Trophoblast cell (in vitro differentiated cells and primary cell): ENCODE measurements around the gene FBXO9.
A peak's percentile ranks its signal among the peaks of the same experiment; 100 is the strongest.

Source experiments
- DNase-seq, 2 donors: peaks; one replicate each; pipeline ENCODE4 v3.0.0-alpha.2; 2016
- H2AFZ ChIP-seq: 2 replicates; pipeline ENCODE4 v1.6.1; 2013; ENCODE audit warnings: low read length, moderate library complexity, mild to moderate bottlenecking; ENCODE audit not compliant: insufficient read depth, poor library complexity
- H2AK5ac ChIP-seq: 2 replicates; pipeline ENCODE4 v1.6.1; 2013; ENCODE audit warnings: mild to moderate bottlenecking, low read length
- H2BK120ac ChIP-seq: 2 replicates; pipeline ENCODE4 v1.6.1; 2013; ENCODE audit warnings: low read length, mild to moderate bottlenecking, moderate library complexity; ENCODE audit not compliant: insufficient read depth, poor library complexity
- H2BK12ac ChIP-seq: 2 replicates; pipeline ENCODE4 v1.6.1; 2013; ENCODE audit warnings: mild to moderate bottlenecking, low read length, moderate library complexity
- H2BK5ac ChIP-seq: 2 replicates; pipeline ENCODE4 v1.6.1; 2013; ENCODE audit warnings: low read length, low read depth, moderate library complexity, mild to moderate bottlenecking; ENCODE audit not compliant: poor library complexity
- H3K14ac ChIP-seq: 2 replicates; pipeline ENCODE4 v1.6.1; 2013; ENCODE audit warnings: mild to moderate bottlenecking, low read length
- H3K18ac ChIP-seq: 2 replicates; pipeline ENCODE4 v1.6.1; 2013; ENCODE audit warnings: mild to moderate bottlenecking, low read length
- H3K23ac ChIP-seq: 2 replicates; pipeline ENCODE4 v1.6.1; 2013; ENCODE audit warnings: low read length
- H3K27ac ChIP-seq: 2 replicates; pipeline ENCODE4 v1.5.1; 2013; ENCODE audit warnings: low read depth, mild to moderate bottlenecking, inconsistent platforms, low read length, moderate library complexity
- H3K27me3 ChIP-seq: 2 replicates; pipeline ENCODE4 v1.6.1; 2013; ENCODE audit warnings: inconsistent platforms, mild to moderate bottlenecking, low read length, moderate library complexity; ENCODE audit not compliant: insufficient read depth
- H3K36me3 ChIP-seq, 2 experiments: 1 replicate in 1 of 2; 2 replicates in 1 of 2; pipeline ENCODE4 v1.6.1; 2013; ENCODE audit warnings: low read length in 2 of 2, mild to moderate bottlenecking in 2 of 2, moderate library complexity in 1 of 2; ENCODE audit not compliant: insufficient read depth in 2 of 2, control insufficient read depth in 1 of 2
- H3K4ac ChIP-seq: 2 replicates; pipeline ENCODE4 v1.6.1; 2013; ENCODE audit warnings: low read depth, mild to moderate bottlenecking, low read length, moderate library complexity
- H3K4me1 ChIP-seq, 2 experiments: 1 replicate in 1 of 2; 2 replicates in 1 of 2; pipeline ENCODE4 v1.6.1; 2013; ENCODE audit warnings: low read length in 2 of 2, mild to moderate bottlenecking in 2 of 2, moderate library complexity in 1 of 2; ENCODE audit not compliant: insufficient read depth in 2 of 2, control insufficient read depth in 1 of 2
- H3K4me2 ChIP-seq: 2 replicates; pipeline ENCODE4 v1.6.1; 2013; ENCODE audit warnings: inconsistent platforms, mild to moderate bottlenecking, low read length, moderate library complexity
- H3K4me3 ChIP-seq: 2 replicates; pipeline ENCODE4 v1.5.1; 2013; ENCODE audit warnings: mild to moderate bottlenecking, low read depth, low read length, inconsistent platforms
- H3K79me1 ChIP-seq: one replicate; pipeline ENCODE4 v1.6.1; 2013; ENCODE audit warnings: low read length
- H3K79me2 ChIP-seq: 2 replicates; pipeline ENCODE4 v1.6.1; 2013; ENCODE audit warnings: low read length, mild to moderate bottlenecking; ENCODE audit not compliant: control insufficient read depth, insufficient read depth, poor library complexity
- H3K9ac ChIP-seq: 2 replicates; pipeline ENCODE4 v1.6.1; 2013; ENCODE audit warnings: mild to moderate bottlenecking, low read length
- H3K9me3 ChIP-seq: 2 replicates; pipeline ENCODE4 v1.6.1; 2013; ENCODE audit warnings: low read depth, mild to moderate bottlenecking, control low read depth, inconsistent platforms, low read length; ENCODE audit not compliant: insufficient read depth
- H4K12ac ChIP-seq: 2 replicates; pipeline ENCODE4 v1.6.1; 2013; ENCODE audit warnings: low read depth, mild to moderate bottlenecking, low read length, moderate library complexity
- H4K8ac ChIP-seq: 2 replicates; pipeline ENCODE4 v1.6.1; 2013; ENCODE audit warnings: low read depth, mild to moderate bottlenecking, low read length, moderate library complexity
- H4K91ac ChIP-seq: one replicate; pipeline ENCODE4 v1.6.1; 2013; ENCODE audit warnings: low read depth, mild to moderate bottlenecking, low read length, moderate library complexity
- WGBS: extraction: QIAGEN DNeasy Blood & Tissue Kit; methylation state at CpG from one replicate; pipeline ENCODE4 v1.1.7; 2013; ENCODE audit warnings: missing lambda C conversion rate; ENCODE audit not compliant: insufficient read length, insufficient coverage; ENCODE audit errors: extremely low coverage; 5-methylcytosine and 5-hydroxymethylcytosine counted together

Gene FBXO9

GRCh38 chr6:53134601-53135235, 69.5 kb downstream of the FBXO9 start:
- Histone ChIP-seq H2BK12ac (no peak overlapping the region), H3K79me1 (no peaks in the 10 kb centered on the region), H3K4ac (no peak overlapping the region), H4K12ac (no peak overlapping the region), H3K36me3 (peaks cover 0 to 3% of the 10 kb centered on the region in 2 experiments), H2BK120ac (no peak overlapping the region), H2AK5ac (no peak overlapping the region), H3K4me1 (no peaks in the 10 kb centered on the region), H3K27ac (no peak overlapping the region), H4K91ac (no peak overlapping the region), H2AFZ (no peak overlapping the region), H3K79me2 (no peaks in the 10 kb centered on the region), H3K9me3 (peaks cover 6% of the 10 kb centered on the region), H3K4me2 (no peak overlapping the region), H3K23ac (no peak overlapping the region), H3K14ac (no peak overlapping the region), H3K9ac (no peak overlapping the region), H4K8ac (no peak overlapping the region), H2BK5ac (no peak overlapping the region), H3K27me3 (no peaks in the 10 kb centered on the region), H3K4me3 (no peak overlapping the region), H3K18ac (no peak overlapping the region)
- peak in 1 of 2 donors; percentile 67 for DNase-seq
- WGBS, result no CpG with 5 or more reads among the region's 8 CpGs

GRCh38 chr6:53136000-53136609, 70.9 kb downstream of the FBXO9 start:
- peaks cover 6% of the 10 kb centered on the region for H3K9me3 ChIP-seq
- peaks cover 0 to 3% of the 10 kb centered on the region in 2 experiments for H3K36me3 ChIP-seq
- H2BK12ac ChIP-seq, result no peak overlapping the region
- H3K79me2 ChIP-seq, result no peaks in the 10 kb centered on the region
- H2BK5ac ChIP-seq, result no peak overlapping the region
- H3K4me2 ChIP-seq, result no peak overlapping the region
- no peaks in the 10 kb centered on the region for H3K4me1 ChIP-seq
- H3K4me3 ChIP-seq, result no peak overlapping the region
- no peak overlapping the region for H2AFZ ChIP-seq
- no peak overlapping the region for H3K23ac ChIP-seq
- H4K91ac ChIP-seq, result no peak overlapping the region
- no peak overlapping the region for H4K12ac ChIP-seq
- no peak overlapping the region for H2AK5ac ChIP-seq
- no peak overlapping the region for H3K27ac ChIP-seq
- H3K4ac ChIP-seq, result no peak overlapping the region
- no peak overlapping the region for H3K9ac ChIP-seq
- no peaks in the 10 kb centered on the region for H3K27me3 ChIP-seq
- H3K14ac ChIP-seq, result no peak overlapping the region
- no peak overlapping the region for H4K8ac ChIP-seq
- DNase-seq, result peak in 1 of 2 donors; percentile 2
- H3K79me1 ChIP-seq, result no peaks in the 10 kb centered on the region
- WGBS, result no CpG with 5 or more reads among the region's 3 CpGs
- no peak overlapping the region for H3K18ac ChIP-seq
- no peak overlapping the region for H2BK120ac ChIP-seq

DNA sequence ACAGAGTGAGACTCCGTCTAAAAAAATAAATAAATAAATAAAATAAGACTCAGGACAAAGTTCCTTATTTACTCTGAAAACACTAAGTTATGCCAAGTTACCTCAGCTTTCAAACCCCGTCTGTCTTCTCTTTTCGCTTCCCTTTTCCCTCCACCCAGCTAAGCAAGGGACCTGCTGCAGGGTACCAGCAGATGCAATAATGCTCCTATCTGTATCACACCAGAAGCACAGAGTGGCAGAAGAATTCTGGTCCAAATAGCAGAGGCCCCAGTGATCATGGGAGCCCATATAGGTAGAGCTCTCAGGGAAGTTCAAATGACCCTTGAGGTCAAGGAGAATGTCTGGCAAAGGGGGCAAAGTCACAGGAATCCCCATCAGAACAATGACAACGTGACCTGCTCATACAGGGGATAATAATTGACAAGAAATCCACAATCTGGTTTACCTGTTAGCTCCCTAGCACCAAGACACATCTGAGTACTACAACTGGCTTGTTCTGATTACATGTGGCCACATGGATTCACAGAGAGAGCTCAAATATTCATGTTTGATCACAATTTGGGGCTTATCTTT, 74.7 kb downstream of the FBXO9 start:
- no peak overlapping the region for H4K8ac ChIP-seq
- no peak overlapping the region for H2BK5ac ChIP-seq
- H4K12ac ChIP-seq, result no peak overlapping the region
- no peak overlapping the region for H3K4me3 ChIP-seq
- no peak overlapping the region for H3K4me2 ChIP-seq
- peak overlapping the region; percentile 72 for H3K9ac ChIP-seq
- H2AK5ac ChIP-seq, result no peak overlapping the region
- no peak overlapping the region for H3K23ac ChIP-seq
- no peak overlapping the region for H3K4ac ChIP-seq
- DNase-seq, result peak in 1 of 2 donors; percentile 44
- no peak overlapping the region for H4K91ac ChIP-seq
- H3K27ac ChIP-seq, result no peak overlapping the region
- no peak overlapping the region for H2BK12ac ChIP-seq
- no peak overlapping the region for H3K18ac ChIP-seq
- no peaks in the 10 kb centered on the region for H3K27me3 ChIP-seq
- H2AFZ ChIP-seq, result no peak overlapping the region
- H3K9me3 ChIP-seq, result no peaks in the 10 kb centered on the region
- no CpG with 5 or more reads among the region's 4 CpGs for WGBS
- no peaks in the 10 kb centered on the region for H3K79me2 ChIP-seq
- no peak overlapping the region for H3K14ac ChIP-seq
- no peaks in the 10 kb centered on the region for H3K79me1 ChIP-seq
- H3K4me1 ChIP-seq, result no peaks in the 10 kb centered on the region
- H3K36me3 ChIP-seq, result no peaks in the 10 kb centered on the region
- no peak overlapping the region for H2BK120ac ChIP-seq

- WGBS, result no CpG with 5 or more reads among the region's 3 CpGs
- no peaks in the 10 kb centered on the region for H3K79me2 ChIP-seq
- H3K14ac ChIP-seq, result no peak overlapping the region
- no peak overlapping the region for H4K12ac ChIP-seq
- H4K91ac ChIP-seq, result no peak overlapping the region
- DNase-seq, result no peak
- H2AK5ac ChIP-seq, result no peak overlapping the region
- no peak overlapping the region for H3K4me3 ChIP-seq
- H3K23ac ChIP-seq, result no peak overlapping the region
- no peaks in the 10 kb centered on the region for H3K79me1 ChIP-seq
- no peak overlapping the region for H2BK120ac ChIP-seq
- H3K9ac ChIP-seq, result no peak overlapping the region
- no peak overlapping the region for H2AFZ ChIP-seq
- no peaks in the 10 kb centered on the region for H3K36me3 ChIP-seq
- H3K18ac ChIP-seq, result no peak overlapping the region
- no peak overlapping the region for H4K8ac ChIP-seq
- no peak overlapping the region for H3K4me2 ChIP-seq
- H3K27me3 ChIP-seq, result no peaks in the 10 kb centered on the region
- no peaks in the 10 kb centered on the region for H3K4me1 ChIP-seq
- H3K4ac ChIP-seq, result no peak overlapping the region
- H2BK12ac ChIP-seq, result no peak overlapping the region
- H3K9me3 ChIP-seq, result no peaks in the 10 kb centered on the region
- no peak overlapping the region for H2BK5ac ChIP-seq
- no peak overlapping the region for H3K27ac ChIP-seq
Measured at GRCh38 chr6:53142810-53143209, 77.6 kb downstream of the FBXO9 start.
